ENCODE results near the gene PRSS2.

PRSS2 gene

GRCh38 chr7:142804728-142805207 is 34.0 kb downstream of the PRSS2 start:
- no peak for DNase-seq

- no peak for DNase-seq
Measured at GRCh38 chr7:142805350-142806021, 34.7 kb downstream of the PRSS2 start.

GRCh38 chr7:142806022-142806356 is 35.2 kb downstream of the PRSS2 start:
- no peak for DNase-seq

- DNase-seq, result no peak
Measured at GRCh38 chr7:142806957-142807356, 36.2 kb downstream of the PRSS2 start.

- no peak for DNase-seq
Measured at GRCh38 chr7:142807855-142808460, 37.2 kb downstream of the PRSS2 start.

GRCh38 chr7:142808461-142808801 is 37.7 kb downstream of the PRSS2 start:
- no peak for DNase-seq

GRCh38 chr7:142808802-142809583 is 38.2 kb downstream of the PRSS2 start:
- no peak for DNase-seq

- DNase-seq, result no peak
Measured at GRCh38 chr7:142809671-142810070, 38.9 kb downstream of the PRSS2 start.

GRCh38 chr7:142811154-142811737 is 40.5 kb downstream of the PRSS2 start:
- DNase-seq, result no peak

GRCh38 chr7:142812437-142813215 is 41.9 kb downstream of the PRSS2 start:
- DNase-seq, result no peak

- no peak for DNase-seq
Measured at GRCh38 chr7:142813226-142813625, 42.5 kb downstream of the PRSS2 start.

GRCh38 chr7:142813699-142814098 is 42.9 kb downstream of the PRSS2 start:
- no peak for DNase-seq

GRCh38 chr7:142814451-142814850 is 43.7 kb downstream of the PRSS2 start:
- DNase-seq, result no peak

- DNase-seq, result no peak
Measured at GRCh38 chr7:142815134-142815533, 44.4 kb downstream of the PRSS2 start.

- DNase-seq, result no peak
Measured at GRCh38 chr7:142817506-142817905, 46.7 kb downstream of the PRSS2 start.

GRCh38 chr7:142819530-142819929 is 48.8 kb downstream of the PRSS2 start:
- no peak for DNase-seq

GRCh38 chr7:142822714-142823113 is 51.9 kb downstream of the PRSS2 start:
- DNase-seq, result no peak

Data from 8988T (cell line).